GM12878 (cell line): ENCODE measurements around the gene SHC4.

Experiments used
- CHD1 ChIP-seq: IDR thresholded peaks from 2 replicates; pipeline ENCODE4 v1.6.1; 2012; ENCODE audit warnings: low read depth, low read length, improper control_type of control experiment
- STAT1 ChIP-seq: fragments of 450-650 bp; conservative IDR thresholded peaks from 2 replicates; pipeline ENCODE4 v1.6.1; 2014; ENCODE audit warnings: antibody characterized with exemption, mild to moderate bottlenecking
- TF ChIP-seq, protein P1 (sequence below), 3 experiments: IDR thresholded peaks in 2 of 3; conservative IDR thresholded peaks in 1 of 3; 2 replicates each; pipeline ENCODE4 v1.5.1; 2011; ENCODE audit warnings: low read depth in 3 of 3, low read length in 3 of 3, mild to moderate bottlenecking in 3 of 3, control low read depth in 2 of 3, moderate library complexity in 2 of 3, inconsistent platforms in 1 of 3, mixed read lengths in 1 of 3; ENCODE audit not compliant: control insufficient read depth in 2 of 3, insufficient read depth in 1 of 3; ENCODE audit errors: extremely low read depth in 1 of 3

- TF ChIP-seq CHD1 (no peak), STAT1 (no peak)
- TF ChIP-seq, protein P1, sequence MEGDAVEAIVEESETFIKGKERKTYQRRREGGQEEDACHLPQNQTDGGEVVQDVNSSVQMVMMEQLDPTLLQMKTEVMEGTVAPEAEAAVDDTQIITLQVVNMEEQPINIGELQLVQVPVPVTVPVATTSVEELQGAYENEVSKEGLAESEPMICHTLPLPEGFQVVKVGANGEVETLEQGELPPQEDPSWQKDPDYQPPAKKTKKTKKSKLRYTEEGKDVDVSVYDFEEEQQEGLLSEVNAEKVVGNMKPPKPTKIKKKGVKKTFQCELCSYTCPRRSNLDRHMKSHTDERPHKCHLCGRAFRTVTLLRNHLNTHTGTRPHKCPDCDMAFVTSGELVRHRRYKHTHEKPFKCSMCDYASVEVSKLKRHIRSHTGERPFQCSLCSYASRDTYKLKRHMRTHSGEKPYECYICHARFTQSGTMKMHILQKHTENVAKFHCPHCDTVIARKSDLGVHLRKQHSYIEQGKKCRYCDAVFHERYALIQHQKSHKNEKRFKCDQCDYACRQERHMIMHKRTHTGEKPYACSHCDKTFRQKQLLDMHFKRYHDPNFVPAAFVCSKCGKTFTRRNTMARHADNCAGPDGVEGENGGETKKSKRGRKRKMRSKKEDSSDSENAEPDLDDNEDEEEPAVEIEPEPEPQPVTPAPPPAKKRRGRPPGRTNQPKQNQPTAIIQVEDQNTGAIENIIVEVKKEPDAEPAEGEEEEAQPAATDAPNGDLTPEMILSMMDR (IDR thresholded peaks at IDR 0.05 in 2 of 3, conservative IDR thresholded peaks at IDR 0.05 in 1 of 3; ENCODE audit: control insufficient read depth in 2 of 3, extremely low read depth in 1 of 3, insufficient read depth in 1 of 3, low read depth in 3 of 3, low read length in 3 of 3) = no peak
These were observed 24.1 kb downstream of the SHC4 start for GRCh38 chr15:48939648-48940047.
